Measurements from ENCODE around the gene FOXP3. TPM values are rescaled to one million over a fixed set of nuclear protein-coding genes. Genes with fewer than 3 reads are reported as not detected.

FOXP3 gene
- total RNA-seq, 1 donor from 2014 or later: not detected

DNA sequence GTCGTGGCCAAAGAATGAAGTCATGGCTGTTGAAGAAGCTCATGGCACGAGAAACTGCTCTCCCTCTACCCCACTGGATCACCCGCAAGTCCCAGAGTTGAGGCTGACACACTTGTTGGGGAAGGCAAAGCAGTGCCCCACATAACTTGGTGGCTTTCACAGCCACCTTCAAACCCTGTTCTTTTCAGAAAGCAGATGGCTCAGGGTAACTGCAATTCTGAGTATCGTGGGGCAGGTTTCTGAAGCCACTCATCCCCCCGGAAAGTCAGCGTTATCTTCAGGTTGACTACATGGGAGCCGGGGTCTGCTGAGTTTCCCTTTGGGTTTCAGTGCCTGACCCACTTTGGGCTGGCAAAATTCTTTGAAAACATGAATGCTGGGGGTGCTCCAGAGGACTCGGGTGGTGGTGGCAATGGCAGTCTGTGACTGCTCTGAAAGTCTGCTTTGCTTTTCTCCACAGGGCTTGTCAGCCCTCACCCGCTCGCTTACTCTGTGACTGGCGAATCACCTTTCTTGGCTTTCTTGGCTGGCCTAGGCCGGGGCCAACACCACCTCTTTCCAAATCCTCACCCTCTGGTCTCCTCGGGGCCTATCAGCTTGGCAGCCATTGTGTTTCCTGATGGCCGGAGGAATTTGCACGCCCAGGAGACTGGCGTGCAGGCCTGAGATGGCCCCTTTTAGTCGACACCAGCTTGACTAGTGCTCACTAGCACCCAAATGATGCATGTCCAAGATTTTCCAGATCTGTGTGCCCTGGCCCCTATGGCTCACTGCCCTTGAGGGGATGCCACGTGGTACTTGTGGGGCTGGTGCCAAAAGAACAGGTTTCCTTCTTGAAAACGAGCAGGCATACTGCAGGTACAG is 12.4 kb upstream of the FOXP3 start:
- no peak for DNase-seq
- intact Hi-C loops (cut with micrococcal nuclease): no loop called here
- ATAC-seq: peak; percentile 51

DNA sequence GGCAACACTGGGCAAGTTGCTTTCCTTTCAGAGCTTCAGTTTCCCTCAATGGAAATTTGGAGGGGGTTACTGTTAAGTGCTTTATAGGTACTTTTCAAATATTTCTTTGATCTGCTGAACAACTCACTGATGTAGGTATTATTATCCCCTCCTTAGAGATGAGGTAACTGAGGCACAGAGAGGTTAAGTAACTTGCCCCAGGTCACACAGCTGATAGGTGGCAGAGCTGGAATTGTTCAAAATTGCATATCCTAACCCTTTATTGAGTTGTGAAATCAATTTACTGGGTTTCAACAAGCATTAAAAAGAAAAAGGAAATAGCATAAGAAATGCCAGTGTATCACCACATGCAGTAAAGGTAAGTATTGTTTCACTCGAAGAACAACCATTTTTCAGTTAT is 11.7 kb upstream of the FOXP3 start:
- DNase-seq: no peak
- intact Hi-C loops (cut with micrococcal nuclease): no loop called here
- no peak for ATAC-seq

DNA sequence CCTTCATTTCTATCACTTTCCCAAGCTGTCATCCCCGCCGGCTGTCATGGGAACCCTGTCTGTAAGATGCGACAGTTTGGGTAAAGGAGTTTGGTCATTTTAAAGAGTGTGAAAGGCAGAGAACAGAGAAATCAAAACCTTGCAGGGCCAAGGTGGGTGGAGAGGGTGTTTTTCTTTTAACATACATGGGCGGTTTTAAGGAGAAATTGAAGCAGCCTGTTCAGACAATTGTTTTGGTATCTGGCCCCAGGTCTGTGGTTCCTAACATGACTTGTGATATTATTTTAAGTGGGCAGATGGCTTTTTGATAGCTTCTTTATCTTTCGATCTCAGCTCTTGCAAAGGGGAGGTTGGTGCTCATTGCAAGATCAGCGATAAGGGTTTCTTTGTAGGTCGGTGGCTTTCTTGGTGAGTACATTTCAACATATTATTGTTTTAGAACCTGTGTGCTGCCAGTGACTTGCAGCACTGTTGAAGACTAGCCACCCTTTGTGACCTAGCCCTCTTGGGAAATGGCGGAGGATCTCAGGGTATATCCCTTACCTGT is 8.7 kb upstream of the FOXP3 start:
- DNase-seq: no peak
- intact Hi-C loops (cut with micrococcal nuclease): no loop called here
- no peak for ATAC-seq

DNA sequence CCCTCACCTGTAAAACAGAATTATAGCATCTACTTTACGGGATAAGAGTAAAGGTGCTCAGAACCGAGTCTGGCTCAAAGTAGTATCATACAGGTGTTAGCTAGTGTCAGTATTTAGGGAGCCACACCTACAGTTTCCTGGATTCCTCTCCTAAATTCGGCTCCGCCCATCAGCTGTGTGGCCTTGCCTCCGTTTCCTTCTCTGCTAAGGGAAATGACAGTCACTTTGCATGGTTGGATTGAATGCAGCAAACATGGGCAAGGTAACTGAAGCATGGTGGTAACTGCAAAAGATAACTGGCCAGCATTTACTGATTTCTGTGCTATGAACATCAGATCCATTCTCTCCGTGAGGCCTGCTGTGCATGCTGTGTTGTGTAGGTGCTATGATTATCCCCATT is 7.9 kb upstream of the FOXP3 start:
- intact Hi-C loops (cut with micrococcal nuclease): no loop called here
- DNase-seq: no peak
- ATAC-seq: no peak

DNA sequence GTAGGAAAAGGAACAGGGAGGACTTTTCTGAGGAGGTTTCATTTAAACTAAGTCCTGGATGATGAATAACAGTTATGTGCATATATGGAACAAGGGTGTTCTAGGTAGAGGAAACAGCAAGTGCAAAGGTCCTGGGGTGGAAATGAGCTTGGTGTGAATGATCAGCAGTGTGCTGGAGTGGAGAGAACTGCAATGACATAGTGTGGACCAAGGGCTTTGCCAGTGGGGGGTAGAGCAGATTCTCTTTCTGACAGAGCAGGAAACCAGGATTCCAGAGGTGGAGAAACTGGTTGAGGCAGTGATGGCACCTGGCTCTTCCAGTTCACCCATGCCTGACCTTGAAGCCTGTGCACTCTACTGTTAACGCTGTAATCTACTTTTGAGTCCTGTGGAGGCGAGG is 6.8 kb upstream of the FOXP3 start:
- ATAC-seq: no peak
- intact Hi-C loops (cut with micrococcal nuclease): no loop called here
- no peak for DNase-seq

DNA sequence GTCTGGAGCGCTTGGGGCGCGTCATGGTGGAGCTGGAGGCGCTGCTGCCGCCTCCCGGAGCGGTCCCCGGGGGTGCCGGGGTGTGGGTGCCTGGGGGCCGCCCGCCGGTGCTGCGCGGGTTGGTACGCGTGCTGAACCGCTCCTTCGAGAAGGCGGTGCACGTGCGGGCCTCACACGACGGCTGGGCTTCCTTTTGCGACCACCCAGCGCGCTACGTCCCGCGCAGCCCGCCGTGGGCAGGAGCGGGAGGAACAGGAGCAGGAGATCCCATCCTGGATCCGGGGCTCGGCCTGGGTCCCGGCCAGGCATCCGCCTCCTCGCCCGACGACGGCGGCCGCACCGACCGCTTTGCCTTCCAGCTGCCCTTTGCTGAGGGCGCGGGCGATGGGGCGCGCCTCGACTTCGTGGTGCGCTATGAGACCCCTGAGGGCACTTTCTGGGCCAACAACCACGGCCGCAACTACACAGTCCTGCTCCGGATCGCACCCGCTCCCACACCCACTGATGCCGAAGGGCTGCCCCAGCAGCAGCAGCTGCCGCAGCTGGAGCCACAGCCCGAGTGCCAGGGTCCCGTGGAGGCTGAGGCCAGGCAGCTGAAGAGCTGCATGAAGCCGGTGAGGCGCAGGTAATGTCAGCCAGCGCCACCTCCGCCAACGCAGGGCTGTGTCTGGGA is 5.9 kb upstream of the FOXP3 start:
- peak; percentile 33 for DNase-seq
- ATAC-seq: no peak
- intact Hi-C loops (cut with micrococcal nuclease): no loop called here

- intact Hi-C loops (cut with micrococcal nuclease): no loop called here
- ATAC-seq: peak; percentile 22
- no peak for DNase-seq
Measured at GRCh38 chrX:49269767-49270248, 5.3 kb upstream of the FOXP3 start, which contains the start of gene PPP1R3F. Gene PPP1R3F (plus strand): TSS chrX:49269793. CDS start chrX:49269870, 77 bp downstream.

DNA sequence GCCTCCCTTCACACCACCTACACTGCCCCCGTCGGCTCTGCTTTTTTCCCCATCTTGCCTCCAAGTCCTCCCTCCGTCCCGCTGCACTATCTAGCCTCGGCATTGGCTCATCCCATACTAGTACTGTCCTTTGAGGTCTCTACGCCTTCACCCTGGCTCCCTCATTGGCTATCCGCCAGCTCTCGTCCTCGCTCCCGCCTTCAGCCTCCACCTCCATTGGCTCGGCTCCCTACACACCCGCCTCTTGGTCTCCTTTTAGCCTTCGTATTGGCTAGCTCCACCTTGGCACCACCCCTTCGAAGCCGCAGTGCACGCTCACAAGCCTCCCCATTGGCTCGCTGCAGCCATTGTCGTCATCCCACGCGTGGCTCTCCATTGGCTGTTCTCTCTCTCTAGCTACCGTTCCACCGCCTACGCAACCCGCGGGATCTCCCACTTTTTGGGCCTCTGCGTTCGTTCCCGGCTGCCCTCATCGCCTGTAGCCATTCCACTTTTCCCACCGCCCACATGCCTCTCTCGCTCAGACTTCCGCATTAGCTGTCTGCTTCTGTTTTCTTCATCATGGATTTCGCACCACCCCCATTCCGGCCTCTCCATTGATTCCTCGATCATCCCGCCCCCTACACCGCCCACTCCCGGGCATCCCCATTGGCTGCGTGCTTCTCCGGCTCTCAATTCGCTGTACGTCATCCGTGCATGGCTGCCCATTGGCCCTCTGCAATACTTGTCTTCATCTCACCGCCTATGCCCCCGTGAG is 4.7 kb upstream of the FOXP3 start:
- peak; percentile 95 for ATAC-seq
- intact Hi-C loops (cut with micrococcal nuclease): no loop called here
- peak; percentile 96 for DNase-seq

DNA sequence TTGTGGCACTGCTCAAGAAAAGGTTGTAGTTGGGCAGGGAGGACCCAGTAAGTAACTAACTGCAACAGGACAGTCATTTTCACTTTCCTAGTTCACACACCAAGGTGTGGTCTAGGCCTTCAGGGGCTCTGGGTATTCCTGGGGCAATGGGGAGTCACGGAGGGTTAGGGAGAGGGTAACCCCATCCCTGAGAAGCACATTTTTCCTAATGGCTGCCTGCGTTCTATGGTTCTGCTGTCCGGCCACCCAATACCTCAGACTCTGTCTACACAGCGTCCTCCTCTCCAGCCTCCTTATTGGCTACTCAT is 4.1 kb upstream of the FOXP3 start:
- ATAC-seq (no peak), DNase-seq (no peak)
- intact Hi-C loops (cut with micrococcal nuclease): no loop called here

DNA sequence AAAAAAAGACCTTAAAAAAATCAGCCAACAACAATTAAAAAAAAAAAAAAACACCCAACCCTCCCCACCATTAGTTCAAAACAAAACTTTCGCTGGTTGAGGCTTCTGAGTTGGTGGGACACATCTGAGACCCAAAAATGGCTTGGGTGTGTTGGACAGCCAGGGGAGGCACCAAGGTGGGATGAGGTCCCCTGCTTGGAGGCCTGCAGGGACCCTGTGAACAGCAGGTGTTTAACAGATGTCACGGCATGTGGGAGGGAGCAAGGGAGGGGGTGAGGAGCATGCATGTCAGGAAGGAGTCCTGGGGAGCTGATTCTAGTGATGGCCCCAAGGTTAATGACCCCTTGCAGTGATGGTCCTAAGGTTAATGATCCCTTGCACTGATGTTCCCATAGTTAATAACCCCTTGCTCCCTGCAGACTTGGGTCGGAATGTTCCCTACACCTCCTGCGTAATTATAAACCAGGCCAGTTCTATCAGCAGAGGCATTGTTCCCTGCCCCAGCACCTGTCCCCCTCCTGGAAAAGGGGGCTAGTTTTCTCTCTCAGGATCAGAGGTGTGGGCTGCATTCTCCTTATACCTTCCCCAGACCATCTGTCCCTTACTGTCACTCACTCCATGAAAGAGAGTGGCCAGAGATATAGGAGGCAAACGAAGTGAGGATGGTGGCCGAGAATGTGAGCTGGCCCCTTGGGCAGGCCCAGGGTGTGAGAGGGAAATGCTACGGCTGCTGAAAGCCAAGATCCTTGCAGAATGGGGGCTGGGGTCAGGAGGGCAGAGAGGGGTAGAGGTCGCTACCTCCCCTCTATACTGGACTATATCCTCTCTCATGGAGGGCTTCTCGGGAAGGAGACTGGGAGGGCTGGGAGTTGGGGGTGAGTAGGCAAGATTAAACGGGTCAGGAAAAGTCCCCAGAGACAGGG is 2.3 kb upstream of the FOXP3 start:
- intact Hi-C loops (cut with micrococcal nuclease): no loop called here
- ATAC-seq: no peak
- DNase-seq: no peak

DNA sequence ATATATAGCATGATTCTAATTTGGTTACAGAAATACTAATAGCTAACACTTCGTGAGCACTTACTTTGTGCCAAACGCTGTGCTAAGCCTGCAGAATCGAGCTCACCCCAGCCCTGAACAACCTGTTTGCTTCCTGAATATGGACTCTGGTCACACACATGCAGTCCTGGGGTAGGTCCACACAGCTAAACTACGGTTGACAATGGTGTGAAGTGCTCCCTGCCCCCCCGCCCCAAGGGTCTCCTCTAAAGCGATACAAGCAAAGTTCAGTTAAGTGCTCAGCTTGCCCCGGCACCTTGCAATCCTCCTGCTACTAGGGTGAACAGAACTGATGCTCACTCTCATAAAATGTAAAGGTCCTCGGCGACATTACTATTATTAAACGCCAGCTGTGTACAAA is 879 bp downstream of the FOXP3 start:
- intact Hi-C loops (cut with micrococcal nuclease): no loop called here
- ATAC-seq (no peak), DNase-seq (no peak)

- DNase-seq (no peak), ATAC-seq (no peak)
- intact Hi-C loops (cut with micrococcal nuclease): no loop called here
Measured at GRCh38 chrX:49262603-49263002, 1.9 kb downstream of the FOXP3 start.

- intact Hi-C loops (cut with micrococcal nuclease): no loop called here
- ATAC-seq: no peak
- no peak for DNase-seq
Measured at GRCh38 chrX:49260221-49260985, 4.1 kb downstream of the FOXP3 start.

DNA sequence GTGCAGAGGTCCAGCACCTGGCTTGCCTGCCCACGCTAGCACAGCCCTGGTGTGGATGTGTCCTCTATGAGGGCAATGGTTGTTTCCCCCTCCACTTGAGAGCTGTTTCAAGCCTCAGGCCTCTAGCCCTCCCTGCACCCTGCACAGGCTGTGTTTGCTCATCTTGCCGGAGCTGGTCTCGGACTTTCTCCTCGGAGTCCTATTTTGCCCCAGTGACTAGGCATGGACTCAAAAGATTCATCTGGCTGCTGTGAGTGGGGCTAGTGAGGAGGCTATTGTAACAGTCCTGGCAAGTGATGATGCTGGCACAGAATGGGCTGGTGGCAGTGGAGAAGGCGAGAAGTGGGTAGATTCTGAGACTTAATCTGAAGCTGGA is 5.8 kb downstream of the FOXP3 start:
- no peak for DNase-seq
- no peak for ATAC-seq
- intact Hi-C loops (cut with micrococcal nuclease): no loop called here

DNA sequence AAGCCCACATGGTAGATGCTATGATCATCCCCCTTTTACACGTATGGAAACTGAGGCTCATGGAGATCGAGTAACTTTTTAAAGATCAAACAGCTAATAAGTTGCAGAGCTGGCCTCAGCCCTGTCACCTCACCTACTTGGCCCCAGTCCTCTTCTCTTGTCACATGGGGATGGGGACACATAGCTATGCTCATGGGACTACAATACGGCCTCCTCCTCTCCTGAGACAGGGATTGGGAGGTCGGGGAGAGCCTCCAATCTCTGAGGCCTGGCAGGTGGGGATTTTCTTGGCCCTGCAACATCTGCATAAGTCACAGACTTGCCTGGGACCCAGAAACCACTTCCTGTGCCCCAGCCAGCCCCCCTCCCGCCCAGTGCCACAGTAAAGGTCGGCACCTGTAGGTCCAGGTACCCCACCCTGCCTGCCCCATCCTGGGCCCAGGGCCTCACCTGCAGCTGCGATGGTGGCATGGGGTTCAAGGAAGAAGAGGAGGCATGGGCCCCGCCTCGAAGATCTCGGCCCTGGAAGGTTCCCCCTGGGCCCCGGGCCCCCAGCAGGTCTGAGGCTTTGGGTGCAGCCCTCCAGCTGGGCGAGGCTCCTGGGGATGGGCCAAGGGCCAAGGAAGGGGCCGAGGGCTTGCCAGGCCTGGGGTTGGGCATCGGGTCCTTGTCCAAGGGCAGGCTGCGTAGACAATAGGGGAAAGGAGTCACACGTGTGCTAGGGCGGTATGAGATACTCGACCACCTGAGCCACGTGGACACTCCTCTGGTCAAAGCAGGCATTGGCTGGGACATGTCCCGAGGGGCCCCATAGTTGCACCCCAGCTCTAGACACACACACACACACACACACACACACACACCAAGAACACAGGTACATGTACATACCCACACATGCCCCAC is 6.4 kb downstream of the FOXP3 start:
- intact Hi-C loops (cut with micrococcal nuclease): no loop called here
- DNase-seq (no peak), ATAC-seq (no peak)

DNA sequence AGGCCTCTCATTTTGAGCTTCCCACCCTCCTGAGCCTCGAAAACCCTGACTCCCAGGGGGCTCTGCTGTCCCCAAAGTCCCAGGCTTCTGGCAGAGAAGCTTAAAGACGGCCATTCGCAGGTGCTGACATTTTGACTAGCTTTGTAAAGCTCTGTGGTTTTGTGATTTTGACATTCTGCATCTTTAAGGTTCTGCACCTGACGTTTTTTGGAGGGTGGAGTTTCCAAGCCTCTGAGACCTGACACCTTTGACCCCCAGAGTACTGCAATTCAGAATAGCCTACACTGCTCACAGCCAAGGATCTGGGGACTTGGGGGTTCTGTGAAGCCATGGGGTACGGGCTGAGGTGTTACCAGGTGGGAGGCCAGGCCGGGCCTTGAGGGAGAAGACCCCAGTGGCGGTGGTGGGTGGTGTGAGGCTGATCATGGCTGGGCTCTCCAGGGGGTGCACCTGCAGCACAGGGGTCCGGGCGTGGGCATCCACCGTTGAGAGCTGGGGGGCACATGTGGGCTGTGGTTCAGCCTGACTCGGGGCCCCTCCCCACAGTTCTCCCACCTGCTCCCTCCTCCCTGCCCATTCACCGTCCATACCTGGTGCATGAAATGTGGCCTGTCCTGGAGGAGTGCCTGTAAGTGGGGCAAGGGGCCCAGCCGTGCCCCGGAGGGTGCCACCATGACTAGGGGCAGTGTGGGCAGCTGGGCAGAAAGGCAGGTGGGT is 7.3 kb downstream of the FOXP3 start:
- intact Hi-C loops (cut with micrococcal nuclease): no loop called here
- DNase-seq (no peak), ATAC-seq (no peak)

Data from left ventricle myocardium superior (tissue), 1 donor.